ENCODE results near the gene ATP6V1G2.

DNA sequence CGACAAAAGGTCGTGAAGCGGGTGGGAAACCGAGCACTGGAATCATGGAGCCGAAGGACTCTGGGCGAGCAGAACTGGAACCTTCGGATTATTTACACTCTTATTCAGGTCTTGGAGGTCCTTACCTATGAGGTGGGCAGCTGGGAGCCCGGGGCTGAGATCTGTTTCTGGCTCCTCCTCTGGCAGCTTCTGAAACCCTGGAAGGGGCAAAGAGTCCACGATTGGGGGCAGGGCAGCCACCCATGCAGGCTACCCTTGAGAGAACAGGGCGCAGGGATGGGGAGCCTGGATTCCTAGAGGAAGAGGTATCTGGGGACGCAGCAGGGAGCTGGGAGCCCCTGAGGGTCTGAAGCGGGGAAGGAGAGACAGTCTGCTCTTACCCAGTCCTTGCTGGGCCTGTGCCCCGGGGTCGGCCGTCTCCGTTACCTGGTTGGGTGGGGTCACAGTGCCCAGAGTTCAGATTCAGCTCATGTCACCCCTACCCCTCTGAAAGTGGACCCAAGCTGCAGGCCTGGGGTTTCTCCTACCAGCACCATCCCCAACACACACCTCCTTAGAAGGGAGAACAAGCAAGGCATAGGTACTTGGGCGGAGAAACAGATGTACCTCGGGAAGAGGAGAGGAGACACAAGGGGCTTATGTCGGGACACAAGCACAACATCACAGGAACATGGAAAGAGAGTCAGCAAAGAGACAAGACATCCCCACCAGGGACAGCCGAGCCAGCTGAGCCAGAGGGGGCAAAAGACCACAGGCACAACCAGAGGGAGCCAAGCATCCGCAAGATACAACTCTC is 35.2 kb upstream of the ATP6V1G2 start:
- TF ChIP-seq, protein P1, sequence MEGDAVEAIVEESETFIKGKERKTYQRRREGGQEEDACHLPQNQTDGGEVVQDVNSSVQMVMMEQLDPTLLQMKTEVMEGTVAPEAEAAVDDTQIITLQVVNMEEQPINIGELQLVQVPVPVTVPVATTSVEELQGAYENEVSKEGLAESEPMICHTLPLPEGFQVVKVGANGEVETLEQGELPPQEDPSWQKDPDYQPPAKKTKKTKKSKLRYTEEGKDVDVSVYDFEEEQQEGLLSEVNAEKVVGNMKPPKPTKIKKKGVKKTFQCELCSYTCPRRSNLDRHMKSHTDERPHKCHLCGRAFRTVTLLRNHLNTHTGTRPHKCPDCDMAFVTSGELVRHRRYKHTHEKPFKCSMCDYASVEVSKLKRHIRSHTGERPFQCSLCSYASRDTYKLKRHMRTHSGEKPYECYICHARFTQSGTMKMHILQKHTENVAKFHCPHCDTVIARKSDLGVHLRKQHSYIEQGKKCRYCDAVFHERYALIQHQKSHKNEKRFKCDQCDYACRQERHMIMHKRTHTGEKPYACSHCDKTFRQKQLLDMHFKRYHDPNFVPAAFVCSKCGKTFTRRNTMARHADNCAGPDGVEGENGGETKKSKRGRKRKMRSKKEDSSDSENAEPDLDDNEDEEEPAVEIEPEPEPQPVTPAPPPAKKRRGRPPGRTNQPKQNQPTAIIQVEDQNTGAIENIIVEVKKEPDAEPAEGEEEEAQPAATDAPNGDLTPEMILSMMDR (IDR thresholded peaks at IDR 0.05; ENCODE audit: low read depth, low read length, poor library complexity, severe bottlenecking), result no peak
- TF ChIP-seq EZH2phosphoT487 (IDR thresholded peaks at IDR 0.05; ENCODE audit: borderline replicate concordance, low read length), result no peak
